Activated CD4-positive, CD25-positive, alpha-beta regulatory T cell treated with anti-CD3 and anti-CD28 coated beads, Interleukin-2, amount 50 U/mL, for 24 hours (primary cell): ENCODE data around the gene IGSF21.

Experiments used
- ATAC-seq, 2 donors: fragments of 150-1000 bp; cut with Tn5 transposase; one replicate each; pipeline ENCODE4 v1.10.0; 2021; ENCODE audit warnings: mild to moderate bottlenecking in 1 of 2, moderate library complexity in 1 of 2

Gene IGSF21

GRCh38 chr1:18266391-18266790, 158.8 kb downstream of the IGSF21 start:
- no peak for ATAC-seq

GRCh38 chr1:18271336-18271735, 163.7 kb downstream of the IGSF21 start:
- no peak for ATAC-seq

GRCh38 chr1:18278946-18279345, 171.3 kb downstream of the IGSF21 start:
- no peak for ATAC-seq

GRCh38 chr1:18279351-18280074, 171.9 kb downstream of the IGSF21 start:
- no peak for ATAC-seq

- no peak for ATAC-seq
Observed at GRCh38 chr1:18280956-18281355, 173.4 kb downstream of the IGSF21 start.

- ATAC-seq = no peak
Observed at GRCh38 chr1:18282851-18283600, 175.4 kb downstream of the IGSF21 start.

GRCh38 chr1:18283601-18284385, 176.2 kb downstream of the IGSF21 start:
- no peak for ATAC-seq

- no peak for ATAC-seq
Observed at GRCh38 chr1:18284805-18285537, 177.4 kb downstream of the IGSF21 start.

- ATAC-seq = no peak
Observed at GRCh38 chr1:18285538-18285924, 177.9 kb downstream of the IGSF21 start.

GRCh38 chr1:18288722-18289121, 181.1 kb downstream of the IGSF21 start:
- no peak for ATAC-seq

- ATAC-seq = no peak
Observed at GRCh38 chr1:18289597-18289996, 182.0 kb downstream of the IGSF21 start.

GRCh38 chr1:18290740-18291412, 183.3 kb downstream of the IGSF21 start:
- no peak for ATAC-seq

- no peak for ATAC-seq
Observed at GRCh38 chr1:18292531-18292930, 184.9 kb downstream of the IGSF21 start.

- no peak for ATAC-seq
Observed at GRCh38 chr1:18293291-18293690, 185.7 kb downstream of the IGSF21 start.

GRCh38 chr1:18294437-18295176, 187.0 kb downstream of the IGSF21 start:
- ATAC-seq = no peak

GRCh38 chr1:18297896-18298648, 190.5 kb downstream of the IGSF21 start:
- ATAC-seq = no peak

GRCh38 chr1:18299441-18300338, 192.1 kb downstream of the IGSF21 start:
- ATAC-seq = no peak

- ATAC-seq = no peak
Observed at GRCh38 chr1:18300376-18300775, 192.8 kb downstream of the IGSF21 start.

GRCh38 chr1:18302788-18303413, 195.3 kb downstream of the IGSF21 start:
- no peak for ATAC-seq
